ENCODE measurements around the gene ZNF423.

DNA sequence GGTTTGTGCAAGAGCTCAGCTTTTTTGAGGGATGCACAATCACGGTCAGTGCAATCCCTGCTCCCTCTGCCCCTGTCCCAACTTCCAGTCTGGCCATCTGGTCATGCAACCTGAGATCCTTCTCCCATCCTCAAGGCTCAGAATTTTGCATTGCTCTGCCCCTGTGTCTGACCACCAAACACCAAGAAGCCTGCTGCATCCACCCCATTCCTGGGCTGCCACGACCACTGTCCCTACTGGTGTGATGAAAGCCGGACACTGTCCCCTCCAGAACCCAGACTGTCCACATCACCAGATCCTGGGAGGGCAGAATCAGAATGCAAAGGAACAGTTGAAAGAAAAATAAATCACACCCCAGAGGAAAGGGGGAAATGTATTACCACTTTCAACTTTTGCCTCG, 251.3 kb downstream of the ZNF423 start:
- TF ChIP-seq EZH2phosphoT487 (IDR thresholded peaks at IDR 0.05; ENCODE audit: insufficient read depth, low read depth): no peak
- no peak for TF ChIP-seq EZH2 (IDR thresholded peaks at IDR 0.05; ENCODE audit: insufficient read depth, poor library complexity, severe bottlenecking)

Measured in GM23248 (cell line).